Immature natural killer cell (primary cell): Measurements from ENCODE around the gene LRRC3. TPM values are rescaled to one million over a fixed set of nuclear protein-coding genes. Genes with fewer than 3 reads are reported as not detected.

Source experiments
- DNase-seq, 3 donors: peaks; one replicate each; pipeline ENCODE4 v3.0.0; 2022; ENCODE audit warnings: mixed read lengths in 1 of 3
- H3K27ac Mint-ChIP-seq, 6 donors: one replicate each; pipeline ENCODE4 v1.8.0; 2020; ENCODE audit warnings: mixed read lengths in 6 of 6, mild to moderate bottlenecking in 5 of 6, inconsistent platforms in 4 of 6, moderate library complexity in 3 of 6
- H3K27me3 Mint-ChIP-seq, 3 donors: one replicate each; pipeline ENCODE4 v1.8.0; 2020 to 2021; ENCODE audit warnings: low read depth in 3 of 3, mild to moderate bottlenecking in 3 of 3, mixed read lengths in 3 of 3, moderate library complexity in 3 of 3, inconsistent platforms in 1 of 3
- H3K36me3 Mint-ChIP-seq, 3 donors: one replicate each; pipeline ENCODE4 v1.8.0; 2020; ENCODE audit warnings: mixed read lengths in 3 of 3, inconsistent platforms in 2 of 3, mild to moderate bottlenecking in 2 of 3
- H3K4me1 Mint-ChIP-seq, 2 donors: one replicate each; pipeline ENCODE4 v1.8.0; 2020; ENCODE audit warnings: inconsistent platforms in 2 of 2, mild to moderate bottlenecking in 2 of 2, mixed read lengths in 2 of 2, moderate library complexity in 1 of 2
- H3K4me3 Mint-ChIP-seq, 5 donors: one replicate each; pipeline ENCODE4 v1.8.0; 2020; ENCODE audit warnings: mild to moderate bottlenecking in 5 of 5, mixed read lengths in 5 of 5, inconsistent platforms in 3 of 5, moderate library complexity in 3 of 5
- H3K9me3 Mint-ChIP-seq, 6 donors: one replicate each; pipeline ENCODE4 v1.8.0; 2020; ENCODE audit warnings: mild to moderate bottlenecking in 6 of 6, mixed read lengths in 6 of 6, inconsistent platforms in 4 of 6, moderate library complexity in 3 of 6
- polyA plus RNA-seq, 3 donors: library from polyadenylated mRNA; unstranded; fragments of 300-500 nt; fragmentation: Illumina TruSeq; gene quantifications; one replicate each; pipeline ENCODE4 v1.2.3, GENCODE V29; 2021

The LRRC3 gene
- polyA plus RNA-seq, 3 donors from 2014 or later = 0.29 TPM; not detected in 2

DNA sequence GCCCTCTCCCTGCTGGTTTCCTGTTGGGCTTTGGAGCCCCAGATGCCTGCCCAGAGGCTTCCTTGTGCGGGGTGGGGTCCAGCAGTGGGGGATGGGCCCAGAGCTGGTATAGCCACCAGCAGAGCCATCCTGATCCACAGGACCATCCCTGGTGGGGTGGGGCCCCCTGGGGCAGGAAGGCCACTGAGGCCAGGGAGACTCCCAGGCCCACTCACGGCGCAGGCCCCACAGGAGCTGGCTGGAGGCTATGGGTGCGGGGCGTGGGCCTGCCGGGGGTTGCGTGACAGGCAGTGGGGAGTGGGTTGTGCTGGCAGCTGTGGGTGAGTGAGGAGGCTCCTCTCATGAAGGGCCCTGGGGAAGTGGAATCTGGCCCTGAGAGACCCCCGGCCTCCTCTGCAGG is 5.7 kb downstream of the LRRC3 start:
- no peaks in the 10 kb centered on the region for H3K9me3 Mint-ChIP-seq
- H3K4me3 Mint-ChIP-seq = no peak overlapping the region
- H3K4me1 Mint-ChIP-seq = no peaks in the 10 kb centered on the region
- peaks cover 0 to 4% (median 0%) of the 10 kb centered on the region in 3 donors for H3K36me3 Mint-ChIP-seq
- H3K27ac Mint-ChIP-seq = no peak overlapping the region
- peaks cover 0 to 6% (median 4%) of the 10 kb centered on the region in 3 donors for H3K27me3 Mint-ChIP-seq
- DNase-seq = no peak

DNA sequence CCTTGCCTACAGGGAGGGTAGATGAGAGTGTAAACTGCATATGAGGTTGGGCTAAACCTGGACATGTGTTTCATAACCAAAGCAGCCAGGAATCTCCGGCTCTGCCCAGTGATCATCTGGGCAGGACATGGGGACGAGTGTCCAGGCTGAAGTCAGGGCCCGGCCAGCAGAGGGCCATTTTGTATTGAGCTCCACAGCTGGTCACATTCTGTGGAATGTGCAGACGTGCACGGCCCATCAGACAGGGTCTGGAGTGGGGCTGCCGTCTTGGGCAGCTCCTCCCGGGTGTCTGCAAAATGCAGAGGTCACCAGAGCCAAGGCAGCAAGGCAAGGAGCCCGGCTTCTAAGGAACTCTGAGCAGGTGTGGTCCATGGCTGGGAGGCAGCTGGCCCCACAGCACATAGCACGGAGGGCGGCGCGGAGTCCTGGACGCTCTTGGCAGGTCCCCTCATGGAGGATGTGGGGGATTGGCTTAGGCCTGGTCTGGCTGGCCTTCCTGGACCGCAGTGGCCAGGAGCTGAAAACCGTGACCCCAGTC is 6.2 kb downstream of the LRRC3 start:
- Mint-ChIP-seq H3K9me3 (no peaks in the 10 kb centered on the region), H3K36me3 (peaks cover 0 to 4% (median 0%) of the 10 kb centered on the region in 3 donors), H3K4me1 (no peaks in the 10 kb centered on the region), H3K27me3 (peaks cover 0 to 6% (median 4%) of the 10 kb centered on the region in 3 donors), H3K4me3 (no peak overlapping the region), H3K27ac (no peak overlapping the region)
- DNase-seq = no peak

DNA sequence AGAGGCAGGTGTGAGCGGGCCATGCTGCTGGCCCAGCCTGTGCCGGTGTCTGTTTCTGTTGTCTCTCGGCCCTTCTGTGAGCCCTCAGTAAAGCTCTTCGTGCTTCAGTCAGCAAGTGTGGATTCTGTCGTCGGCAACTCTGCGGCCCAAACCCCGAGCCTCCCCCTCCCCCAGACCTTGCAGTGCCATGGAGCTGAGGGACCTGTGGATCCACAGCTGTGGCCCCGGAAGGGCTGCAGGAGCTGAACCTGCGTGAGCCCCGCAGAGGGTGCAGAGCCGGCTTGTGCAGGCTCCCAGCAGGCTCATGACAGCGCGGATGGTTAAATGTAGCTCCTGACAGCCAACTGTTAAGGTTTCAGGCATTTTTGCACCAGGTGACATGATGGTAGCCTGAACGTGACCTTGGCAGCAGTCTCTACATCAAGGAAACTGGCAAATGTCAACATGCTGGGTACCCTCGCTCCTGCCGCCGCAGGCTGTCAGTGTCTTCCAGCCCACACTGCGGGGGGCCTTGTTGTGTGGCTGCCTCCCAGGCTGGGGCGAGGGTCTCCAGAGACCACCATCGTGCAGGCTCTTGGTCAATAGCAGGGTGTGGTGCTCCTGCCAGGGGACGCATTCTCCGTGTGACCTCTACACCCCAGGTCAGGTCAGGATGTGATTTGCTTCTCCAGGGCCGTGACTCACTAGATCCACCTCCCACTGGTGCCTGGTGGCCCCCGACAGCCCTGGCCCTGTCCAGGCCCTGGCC is 7.0 kb downstream of the LRRC3 start:
- no peak overlapping the region for H3K4me3 Mint-ChIP-seq
- no peak for DNase-seq

GRCh38 chr21:44462834-44463200 is 7.5 kb downstream of the LRRC3 start:
- H3K4me3 Mint-ChIP-seq = no peak overlapping the region
- H3K27ac Mint-ChIP-seq = no peak overlapping the region
- no peak for DNase-seq
- no peaks in the 10 kb centered on the region for H3K4me1 Mint-ChIP-seq
- peaks cover 0 to 3% (median 2%) of the 10 kb centered on the region in 3 donors for H3K27me3 Mint-ChIP-seq
- H3K9me3 Mint-ChIP-seq = no peaks in the 10 kb centered on the region
- H3K36me3 Mint-ChIP-seq = peaks cover 0 to 4% (median 0%) of the 10 kb centered on the region in 3 donors

More for the DNA sequence above, 7.0 kb downstream of the LRRC3 start:
- Mint-ChIP-seq H3K36me3 (peaks cover 0 to 4% (median 0%) of the 10 kb centered on the region in 3 donors), H3K27me3 (peaks cover 0 to 4% (median 3%) of the 10 kb centered on the region in 3 donors), H3K4me1 (no peaks in the 10 kb centered on the region), H3K9me3 (no peaks in the 10 kb centered on the region), H3K27ac (no peak overlapping the region)

- no peaks in the 10 kb centered on the region for H3K4me1 Mint-ChIP-seq
- peaks cover 0 to 4% (median 0%) of the 10 kb centered on the region in 3 donors for H3K36me3 Mint-ChIP-seq
- H3K27ac Mint-ChIP-seq = no peak overlapping the region
- H3K4me3 Mint-ChIP-seq = no peak overlapping the region
- H3K27me3 Mint-ChIP-seq = peaks cover 0 to 3% (median 2%) of the 10 kb centered on the region in 3 donors
- no peaks in the 10 kb centered on the region for H3K9me3 Mint-ChIP-seq
- no peak for DNase-seq
These were observed 8.4 kb downstream of the LRRC3 start for GRCh38 chr21:44463724-44464123.

DNA sequence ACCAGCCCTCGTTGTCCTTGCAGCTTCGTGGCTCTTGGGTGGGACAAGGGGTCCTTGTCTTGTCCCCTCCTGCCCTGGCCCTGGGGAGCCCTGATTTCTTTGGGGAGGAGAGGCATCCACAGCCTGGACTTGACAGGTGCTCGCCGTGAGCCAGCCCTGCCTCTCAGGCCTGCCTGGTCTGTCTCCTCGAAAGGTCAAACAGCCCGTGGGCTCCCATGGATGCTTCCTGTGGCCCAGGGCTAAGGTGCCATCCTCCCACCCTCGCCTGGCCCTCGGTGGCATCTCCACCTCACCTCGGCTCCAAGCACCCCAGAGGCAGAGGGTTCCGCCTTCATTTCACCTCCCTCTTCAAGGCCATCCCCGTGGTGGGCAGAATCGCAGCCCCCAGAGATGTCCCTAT is 9.0 kb downstream of the LRRC3 start:
- no peaks in the 10 kb centered on the region for H3K4me1 Mint-ChIP-seq
- H3K36me3 Mint-ChIP-seq = peaks cover 0 to 4% (median 0%) of the 10 kb centered on the region in 3 donors
- H3K27ac Mint-ChIP-seq = no peak overlapping the region
- no peak for DNase-seq
- peaks cover 0 to 3% (median 2%) of the 10 kb centered on the region in 3 donors for H3K27me3 Mint-ChIP-seq
- H3K9me3 Mint-ChIP-seq = no peaks in the 10 kb centered on the region
- no peak overlapping the region for H3K4me3 Mint-ChIP-seq

- Mint-ChIP-seq H3K9me3 (no peaks in the 10 kb centered on the region), H3K36me3 (peaks cover 0 to 4% (median 0%) of the 10 kb centered on the region in 3 donors), H3K4me3 (no peak overlapping the region), H3K4me1 (no peaks in the 10 kb centered on the region), H3K27me3 (peaks cover 0 to 3% (median 1%) of the 10 kb centered on the region in 3 donors), H3K27ac (peak overlapping the region in 1 of 6 donors; percentile 71)
- DNase-seq = no peak
These were observed 11.1 kb downstream of the LRRC3 start for GRCh38 chr21:44466351-44466954.

GRCh38 chr21:44466996-44467858 is 11.9 kb downstream of the LRRC3 start:
- Mint-ChIP-seq H3K4me3 (no peak overlapping the region), H3K27ac (no peak overlapping the region), H3K27me3 (peaks cover 0 to 3% (median 1%) of the 10 kb centered on the region in 3 donors), H3K9me3 (no peaks in the 10 kb centered on the region), H3K36me3 (peaks cover 0 to 4% (median 0%) of the 10 kb centered on the region in 3 donors), H3K4me1 (no peaks in the 10 kb centered on the region)
- DNase-seq = no peak

DNA sequence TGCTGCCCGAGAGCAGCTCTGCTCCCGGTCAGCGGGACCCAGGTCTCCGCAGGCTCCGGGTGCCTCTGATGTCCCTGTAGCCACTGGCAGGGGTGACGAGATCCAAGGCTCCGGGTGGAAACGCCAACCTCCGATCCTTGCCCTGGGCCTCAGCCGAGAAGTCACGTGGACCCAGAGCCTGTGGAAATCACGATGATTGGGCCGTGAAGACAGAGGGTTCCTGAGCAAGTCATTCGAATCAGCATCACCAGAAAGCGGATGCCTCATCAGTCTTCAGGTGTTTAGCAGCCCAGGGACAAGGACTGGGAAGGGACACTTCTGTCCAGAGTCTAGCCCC is 12.5 kb downstream of the LRRC3 start:
- Mint-ChIP-seq H3K36me3 (peaks cover 0 to 4% (median 0%) of the 10 kb centered on the region in 3 donors), H3K27ac (no peak overlapping the region), H3K4me3 (no peak overlapping the region), H3K4me1 (no peaks in the 10 kb centered on the region), H3K9me3 (no peaks in the 10 kb centered on the region), H3K27me3 (peaks cover 0 to 3% (median 1%) of the 10 kb centered on the region in 3 donors)
- DNase-seq = no peak

- Mint-ChIP-seq H3K36me3 (no peaks in the 10 kb centered on the region), H3K27ac (no peak overlapping the region), H3K4me1 (no peaks in the 10 kb centered on the region), H3K4me3 (no peak overlapping the region), H3K27me3 (peaks cover 0 to 1% (median 0%) of the 10 kb centered on the region in 3 donors), H3K9me3 (no peaks in the 10 kb centered on the region)
- no peak for DNase-seq
These were observed 16.0 kb downstream of the LRRC3 start for GRCh38 chr21:44471341-44471740.

DNA sequence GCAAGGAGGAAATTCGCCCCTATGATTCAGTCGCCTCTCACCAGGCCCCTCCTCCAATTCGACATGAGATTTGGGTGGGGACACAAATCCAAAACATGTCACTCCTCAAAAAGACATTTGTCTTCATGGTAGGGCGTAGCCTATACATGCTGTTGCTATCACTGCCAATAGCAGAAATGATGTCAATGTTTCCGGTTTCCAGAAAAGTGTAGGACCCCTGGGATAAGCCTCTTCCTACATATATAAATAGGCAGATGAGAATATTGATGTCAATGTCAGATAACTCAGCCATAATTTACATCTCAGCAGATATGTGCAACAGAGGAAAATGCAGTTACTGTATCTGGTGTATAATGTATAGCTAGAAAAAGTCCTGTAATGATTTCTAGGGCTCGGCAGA is 16.7 kb downstream of the LRRC3 start:
- peaks cover 0 to 3% (median 1%) of the 10 kb centered on the region in 3 donors for H3K27me3 Mint-ChIP-seq
- no peaks in the 10 kb centered on the region for H3K4me1 Mint-ChIP-seq
- H3K9me3 Mint-ChIP-seq = no peaks in the 10 kb centered on the region
- no peaks in the 10 kb centered on the region for H3K36me3 Mint-ChIP-seq
- H3K27ac Mint-ChIP-seq = peak overlapping the region in 1 of 6 donors; percentile 53
- no peak for DNase-seq
- no peak overlapping the region for H3K4me3 Mint-ChIP-seq

GRCh38 chr21:44473915-44474555 is 18.7 kb downstream of the LRRC3 start:
- no peak overlapping the region for H3K4me3 Mint-ChIP-seq
- peak; percentile 53 to 67 (median 65) for DNase-seq
- peaks cover 0 to 5% (median 1%) of the 10 kb centered on the region in 3 donors for H3K27me3 Mint-ChIP-seq
- H3K9me3 Mint-ChIP-seq = no peaks in the 10 kb centered on the region
- H3K27ac Mint-ChIP-seq = no peak overlapping the region
- H3K4me1 Mint-ChIP-seq = no peaks in the 10 kb centered on the region
- no peaks in the 10 kb centered on the region for H3K36me3 Mint-ChIP-seq

DNA sequence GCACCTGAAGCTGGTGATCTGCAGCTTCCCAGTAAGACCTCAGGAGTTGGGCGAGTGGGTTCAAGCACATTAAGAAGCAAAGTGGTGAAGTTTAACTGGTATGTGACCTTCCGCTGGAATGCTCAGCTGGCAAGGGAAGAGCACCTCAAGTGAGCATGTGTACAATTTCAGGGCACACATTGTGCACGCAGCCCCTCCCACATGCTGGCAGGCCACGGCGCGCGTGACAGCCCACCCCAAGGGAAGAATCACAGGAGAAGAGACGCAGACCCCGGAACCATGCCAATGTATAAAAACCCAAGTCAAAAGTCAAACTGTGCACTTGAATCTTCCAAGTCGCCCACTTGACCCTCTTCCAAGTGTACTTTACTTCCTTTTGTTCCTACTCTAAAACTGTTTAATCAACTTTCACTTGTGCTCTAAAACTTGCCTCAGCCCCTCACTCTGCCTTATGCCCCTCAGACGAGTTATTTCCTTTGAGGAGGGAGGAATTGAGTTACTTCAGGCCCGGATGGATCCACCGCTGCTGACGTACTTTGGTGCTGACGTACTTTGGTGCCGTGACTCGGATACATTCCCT is 20.0 kb downstream of the LRRC3 start:
- Mint-ChIP-seq H3K27ac (no peak overlapping the region), H3K9me3 (no peaks in the 10 kb centered on the region), H3K4me3 (no peak overlapping the region), H3K4me1 (peaks cover 0 to 1% of the 10 kb centered on the region in 2 donors), H3K27me3 (peaks cover 0 to 5% (median 1%) of the 10 kb centered on the region in 3 donors), H3K36me3 (no peaks in the 10 kb centered on the region)
- DNase-seq = no peak
